B cell (primary cell): ENCODE results near the gene ACTR1B. TPM values are rescaled to one million over a fixed set of nuclear protein-coding genes. Genes with fewer than 3 reads are reported as not detected.
"Not testable (repeated sequence)": the region's sequence is repeated elsewhere in the genome, so short reads cannot be mapped to it uniquely, and the experiment has no call there.

Source experiments
- ATAC-seq: fragments of 200-7000 bp; cut with Tn5 transposase; one replicate; pipeline ENCODE4 v1.10.0; 2021; ENCODE audit warnings: low read depth, mild to moderate bottlenecking, moderate number of reproducible peaks, moderate library complexity
- CTCF ChIA-PET: fragments of 350-600 bp; sonication (Branson Sonifier 250); formaldehyde crosslinking; loops from one replicate; lab custom pipeline; 2021; ENCODE audit warnings: antibody characterized with exemption, inconsistent platforms; lab: Charles Lee
- POLR2A ChIA-PET: fragments of 350-600 bp; sonication (Branson Sonifier 250); formaldehyde crosslinking; loops from one replicate; lab custom pipeline; 2021; ENCODE audit warnings: antibody characterized with exemption; lab: Charles Lee
- DNase-seq: peaks from one replicate; pipeline ENCODE4 v3.0.0; 2013
- H2AFZ ChIP-seq: 2 replicates; pipeline ENCODE4 v1.6.1; 2012; ENCODE audit warnings: mild to moderate bottlenecking, low read depth, low read length; ENCODE audit not compliant: insufficient read depth, poor library complexity, severe bottlenecking
- H3K27ac ChIP-seq, 2 donors: 1 replicate in 1 of 2; 2 replicates in 1 of 2; pipeline ENCODE4 v1.5.1; 2012 to 2013; ENCODE audit warnings: low read length in 2 of 2, mild to moderate bottlenecking in 2 of 2, moderate library complexity in 1 of 2
- H3K27me3 ChIP-seq, 4 experiments: fragments of 200-600 bp in 1 of 4; sonication (generic) in 1 of 4; replicated peaks in 1 of 4; 1 replicate in 2 of 4; 2 replicates in 2 of 4; pipeline versions ENCODE4 v1.6.1 to v1.7.0; 2013 to 2016; ENCODE audit warnings: low read length in 3 of 4, mild to moderate bottlenecking in 2 of 4, mixed read lengths in 1 of 4, moderate library complexity in 1 of 4; ENCODE audit not compliant: insufficient read depth in 4 of 4, control insufficient read depth in 3 of 4; ENCODE audit errors: control extremely low read depth in 1 of 4
- H3K36me3 ChIP-seq, 2 experiments: replicated peaks in 1 of 2; 1 replicate in 1 of 2; 2 replicates in 1 of 2; pipeline versions ENCODE4 v1.6.1 to v1.7.1; 2013; ENCODE audit warnings: low read length in 1 of 2; ENCODE audit not compliant: insufficient read depth in 2 of 2, control insufficient read depth in 1 of 2; ENCODE audit errors: control extremely low read depth in 1 of 2, extremely low read depth in 1 of 2
- H3K4me1 ChIP-seq, 2 donors: fragments of 200-600 bp in 1 of 2; sonication (generic) in 1 of 2; 1 replicate in 1 of 2; 2 replicates in 1 of 2; pipeline versions ENCODE4 v1.5.1 to v1.6.1; 2013 to 2017; ENCODE audit warnings: low read length in 2 of 2; ENCODE audit not compliant: control insufficient read depth in 2 of 2, insufficient read depth in 2 of 2
- H3K4me2 ChIP-seq: replicated peaks from 2 replicates; pipeline ENCODE3; 2012; ENCODE audit warnings: mild to moderate bottlenecking, low read depth, low read length; ENCODE audit not compliant: poor library complexity, severe bottlenecking
- H3K4me3 ChIP-seq, 5 experiments: fragments of 200-600 bp in 1 of 5; sonication (generic) in 1 of 5; 1 replicate in 3 of 5; 2 replicates in 2 of 5; pipeline versions ENCODE4 v1.5.1 to v1.7.0; 2011 to 2016; ENCODE audit warnings: low read length in 4 of 5, mild to moderate bottlenecking in 4 of 5, low read depth in 2 of 5, control low read depth in 1 of 5, moderate library complexity in 1 of 5; ENCODE audit not compliant: insufficient read depth in 1 of 5; ENCODE audit errors: control extremely low read depth in 1 of 5, extremely low read depth in 1 of 5
- H3K79me2 ChIP-seq: fragments of 200-600 bp; sonication (generic); one replicate; pipeline ENCODE4 v1.6.0; 2016; ENCODE audit warnings: low read length; ENCODE audit not compliant: control insufficient read depth, insufficient read depth
- H3K9ac ChIP-seq: fragments of 200-600 bp; sonication (generic); 2 replicates; pipeline ENCODE4 v1.6.1; 2017; ENCODE audit warnings: mild to moderate bottlenecking, low read length, moderate library complexity
- H3K9me3 ChIP-seq, 3 donors: one replicate each; pipeline versions ENCODE4 v1.6.1 to v1.7.1; 2013; ENCODE audit warnings: low read length in 2 of 3; ENCODE audit not compliant: control insufficient read depth in 2 of 3, insufficient read depth in 1 of 3; ENCODE audit errors: control extremely low read depth in 1 of 3
- H4K20me1 ChIP-seq: 2 replicates; pipeline ENCODE4 v1.6.0; 2012; ENCODE audit warnings: mild to moderate bottlenecking, low read length; ENCODE audit not compliant: insufficient read depth, control insufficient read depth, poor library complexity, severe bottlenecking
- H3K27ac Mint-ChIP-seq: one replicate; pipeline ENCODE4 v1.8.0; 2021; ENCODE audit warnings: mixed read lengths
- H3K27me3 Mint-ChIP-seq: one replicate; pipeline ENCODE4 v1.8.0; 2021; ENCODE audit warnings: mixed read lengths
- H3K4me1 Mint-ChIP-seq: one replicate; pipeline ENCODE4 v1.8.0; 2021; ENCODE audit warnings: mixed read lengths
- H3K4me3 Mint-ChIP-seq: one replicate; pipeline ENCODE4 v1.8.0; 2021; ENCODE audit warnings: mixed read lengths
- H3K9me3 Mint-ChIP-seq: one replicate; pipeline ENCODE4 v1.8.0; 2022; ENCODE audit warnings: mixed read lengths; ENCODE audit not compliant: insufficient read depth
- WGBS: methylation state at CpG from one replicate; pipeline ENCODE4 v1.1.5; 2013; ENCODE audit warnings: missing lambda C conversion rate; ENCODE audit not compliant: insufficient coverage; 5-methylcytosine and 5-hydroxymethylcytosine counted together
- intact Hi-C: fragments of 100-400 bp; cut with micrococcal nuclease; formaldehyde crosslinking; loops from one replicate; pipeline ENCODE4 v1.10.0; 2022
- polyA plus RNA-seq: library from polyadenylated mRNA; depleted of rRNA; stranded (reverse); fragments of >200 nt; gene quantifications from 2 replicates; pipeline ENCODE4 v1.2.3, GENCODE V29; 2012
- small RNA-seq: library from RNA; depleted of rRNA; stranded (forward); fragments of <200 nt; gene quantifications from one replicate; pipeline ENCODE3, GENCODE V24; 2012; ENCODE audit warnings: low replicate concordance, low read depth; ENCODE audit not compliant: insufficient read length
- total RNA-seq, 2 donors: library from RNA; stranded (reverse); fragments of 120-200 nt in 1 of 2; gene quantifications; 1 replicate in 1 of 2; 2 replicates in 1 of 2; pipeline versions ENCODE4 v1.2.3 to v1.2.4, GENCODE V29; 2013 to 2022

ACTR1B gene
- total and polyA plus RNA-seq, 2 donors (not counting 1 experiment from before 2014, with no cell fraction given): 69.0 to 143 TPM

DNA sequence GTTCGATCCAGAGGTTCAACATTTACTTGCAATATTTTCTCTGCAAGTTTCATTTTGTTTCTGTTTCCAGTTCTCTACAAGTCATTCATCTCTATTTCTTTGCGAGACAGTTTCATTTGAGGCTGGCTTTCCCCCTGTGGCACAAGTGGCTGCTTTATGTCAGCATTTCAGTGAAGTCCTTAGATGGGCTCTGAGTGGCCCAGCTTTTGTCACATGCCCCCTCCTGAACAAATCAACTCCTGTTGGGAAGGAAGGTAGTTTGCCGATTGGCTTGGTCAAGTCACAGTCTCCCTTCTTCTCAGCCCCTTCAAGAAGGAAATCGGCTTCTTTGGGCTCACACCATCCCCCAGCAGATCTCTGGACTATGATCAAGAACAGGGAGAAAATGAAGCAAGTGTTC, 55.1 kb downstream of the ACTR1B start:
- H3K4me3 Mint-ChIP-seq, H3K27me3 ChIP-seq, H3K4me2 ChIP-seq, CTCF ChIA-PET, POLR2A ChIA-PET, H3K9ac ChIP-seq, H3K9me3 Mint-ChIP-seq, H3K9me3 ChIP-seq, DNase-seq, H4K20me1 ChIP-seq, ATAC-seq, H2AFZ ChIP-seq, intact Hi-C loops, H3K4me3 ChIP-seq, H3K79me2 ChIP-seq, H3K27me3 Mint-ChIP-seq, H3K4me1 Mint-ChIP-seq, H3K4me1 ChIP-seq, H3K36me3 ChIP-seq, H3K27ac Mint-ChIP-seq, H3K27ac ChIP-seq: not testable (repeated sequence)
- no CpG with 5 or more reads among the region's 4 CpGs for WGBS

Small RNAs within 50 kb of the gene (small RNA-seq; reads per million reads assigned to genes)
- not detected for gene RNU4-8P

Other genes with a start within 250 kb of the ACTR1B start
- gene ANKRD36B, start 74.2 kb downstream of the ACTR1B start, total RNA-seq: 81.3 and 90.2 TPM in 2 replicates
- 7.8 and 13.0 TPM in 2 replicates for gene ANKRD36B, start 74.2 kb downstream of the ACTR1B start, polyA plus RNA-seq
- 104 and 111 TPM in 2 replicates for gene COX5B, start 18.0 kb downstream of the ACTR1B start, total RNA-seq
- gene COX5B, start 18.0 kb downstream of the ACTR1B start, polyA plus RNA-seq: 118 and 164 TPM in 2 replicates
- 18.9 and 23.1 TPM in 2 replicates for gene C2orf92, start 5.7 kb upstream of the ACTR1B start, total RNA-seq
- gene C2orf92, start 5.7 kb upstream of the ACTR1B start, polyA plus RNA-seq: 15.3 and 19.0 TPM in 2 replicates
- 3.4 and 4.4 TPM in 2 replicates for gene ZAP70, start 49.5 kb upstream of the ACTR1B start, total RNA-seq
- gene ZAP70, start 49.5 kb upstream of the ACTR1B start, polyA plus RNA-seq: 20.5 and 61.5 TPM in 2 replicates